Measurements from ENCODE around the gene HAPSTR1.

Gene HAPSTR1

GRCh38 chr16:9097266-9098219 lies 6.1 kb downstream of the HAPSTR1 start:
- TF ChIP-seq CTCF (IDR thresholded peaks at IDR 0.05; ENCODE audit: low read depth, low read length, missing control alignments), result no peak
- H3K4me3 ChIP-seq (ENCODE audit: low read depth, low read length), result no peak overlapping the region
- no peak for DNase-seq (ENCODE audit: low read depth)

GRCh38 chr16:9098377-9099090 lies 7.1 kb downstream of the HAPSTR1 start:
- no peak for DNase-seq (ENCODE audit: low read depth)
- H3K4me3 ChIP-seq (ENCODE audit: low read depth, low read length), result no peak overlapping the region
- no peak for TF ChIP-seq CTCF (IDR thresholded peaks at IDR 0.05; ENCODE audit: low read depth, low read length, missing control alignments)

- DNase-seq (ENCODE audit: low read depth), result no peak
- no peak overlapping the region; the same call in 1 of the 2 replicates for H3K4me3 ChIP-seq (ENCODE audit: low read depth, low read length)
- no peak for TF ChIP-seq CTCF (IDR thresholded peaks at IDR 0.05; ENCODE audit: low read depth, low read length, missing control alignments)
Measured at GRCh38 chr16:9099131-9099625, 7.7 kb downstream of the HAPSTR1 start.

DNA sequence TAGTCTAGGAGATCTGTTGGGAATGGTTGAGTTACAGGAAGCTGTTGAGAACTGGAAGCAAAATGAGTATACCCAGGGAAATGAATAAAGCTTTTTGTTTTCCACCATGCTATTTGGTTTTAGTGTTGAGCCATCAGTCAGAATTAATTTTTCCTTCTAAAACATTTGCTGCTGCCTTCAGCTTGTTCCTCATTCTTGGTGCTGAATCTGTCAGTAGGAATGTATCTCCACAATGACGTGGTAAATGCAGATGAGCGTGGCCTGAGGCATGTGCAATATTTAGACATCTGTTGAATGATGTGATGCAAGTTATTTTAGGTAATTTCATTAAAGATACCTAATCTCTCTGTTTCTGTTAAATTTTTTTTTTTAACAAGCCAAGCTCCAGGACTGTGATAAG lies 10.9 kb downstream of the HAPSTR1 start:
- DNase-seq (ENCODE audit: low read depth), result no peak
- no peak for TF ChIP-seq CTCF (IDR thresholded peaks at IDR 0.05; ENCODE audit: low read depth, low read length, missing control alignments)
- no peak overlapping the region for H3K4me3 ChIP-seq (ENCODE audit: low read depth, low read length)

GRCh38 chr16:9102943-9103342 lies 11.5 kb downstream of the HAPSTR1 start:
- H3K4me3 ChIP-seq (ENCODE audit: low read depth, low read length), result no peak overlapping the region
- DNase-seq (ENCODE audit: low read depth), result no peak
- no peak for TF ChIP-seq CTCF (IDR thresholded peaks at IDR 0.05; ENCODE audit: low read depth, low read length, missing control alignments)

GRCh38 chr16:9103546-9103945 lies 12.1 kb downstream of the HAPSTR1 start:
- no peak overlapping the region for H3K4me3 ChIP-seq (ENCODE audit: low read depth, low read length)
- DNase-seq (ENCODE audit: low read depth), result no peak
- TF ChIP-seq CTCF (IDR thresholded peaks at IDR 0.05; ENCODE audit: low read depth, low read length, missing control alignments), result no peak

All from GM12864 (cell line).